ENCODE measurements around the gene CFAP410.

CFAP410 gene

DNA sequence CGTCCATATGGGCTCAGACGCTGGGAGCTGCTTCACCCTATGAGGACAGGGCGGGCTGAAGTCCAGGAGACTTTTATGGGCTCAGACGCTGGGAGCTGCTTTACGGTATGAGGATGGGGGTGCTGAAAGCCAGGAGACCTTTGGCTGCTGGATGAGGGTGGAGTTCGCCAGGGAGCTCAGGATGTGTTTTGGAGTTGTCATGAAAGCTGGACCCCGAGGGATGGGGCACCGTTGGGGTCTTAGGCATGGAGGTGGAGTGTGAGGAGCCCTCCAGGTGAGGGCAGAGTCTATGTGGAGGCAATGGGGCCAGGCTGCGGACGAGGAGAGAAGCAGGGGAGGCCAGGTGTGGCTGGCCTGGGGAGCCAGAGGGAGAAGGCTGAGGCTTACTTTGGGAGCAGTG, 41.7 kb upstream of the CFAP410 start:
- peak overlapping the region; percentile 21 for H3K27ac Mint-ChIP-seq

GRCh38 chr21:44379991-44380865, 41.0 kb upstream of the CFAP410 start:
- no peak for DNase-seq
- no peak for TF ChIP-seq CTCF (IDR thresholded peaks at IDR 0.05)
- H3K27me3 Mint-ChIP-seq (ENCODE audit: low read depth, poor library complexity): peaks cover 25% of the 10 kb centered on the region
- H3K27ac Mint-ChIP-seq: peak overlapping the region; percentile 21
- H3K4me3 Mint-ChIP-seq: no peak overlapping the region
- H3K4me1 Mint-ChIP-seq: peaks cover 22% of the 10 kb centered on the region
- peaks cover 32% of the 10 kb centered on the region for H3K9me3 Mint-ChIP-seq
- no peaks in the 10 kb centered on the region for H3K36me3 Mint-ChIP-seq (ENCODE audit: low read depth)

More for the DNA sequence above, 41.7 kb upstream of the CFAP410 start:
- H3K36me3 Mint-ChIP-seq (ENCODE audit: low read depth): no peaks in the 10 kb centered on the region
- H3K4me3 Mint-ChIP-seq: no peak overlapping the region
- peaks cover 32% of the 10 kb centered on the region for H3K9me3 Mint-ChIP-seq
- TF ChIP-seq CTCF (IDR thresholded peaks at IDR 0.05): no peak
- H3K27me3 Mint-ChIP-seq (ENCODE audit: low read depth, poor library complexity): peaks cover 21% of the 10 kb centered on the region
- no peak for DNase-seq
- peaks cover 22% of the 10 kb centered on the region for H3K4me1 Mint-ChIP-seq

DNA sequence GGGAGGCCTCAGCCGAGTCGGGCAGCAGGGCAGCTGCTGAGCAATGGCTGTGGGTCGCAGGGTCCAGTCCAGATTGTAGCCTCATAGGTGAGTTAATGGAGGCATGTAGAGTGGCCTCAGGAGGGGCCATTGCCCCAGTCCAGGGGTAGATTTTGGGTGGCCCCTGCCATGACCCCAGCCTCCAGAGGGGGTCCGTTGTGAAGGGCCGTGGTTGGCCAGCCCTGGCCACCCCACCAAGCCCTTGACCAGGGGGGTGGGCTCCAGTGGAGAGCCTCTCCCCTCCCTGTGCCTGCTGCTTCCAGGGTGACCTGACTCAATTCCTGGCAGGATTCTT, 40.3 kb upstream of the CFAP410 start:
- peaks cover 28% of the 10 kb centered on the region for H3K27me3 Mint-ChIP-seq (ENCODE audit: low read depth, poor library complexity)
- peaks cover 32% of the 10 kb centered on the region for H3K9me3 Mint-ChIP-seq
- H3K27ac Mint-ChIP-seq: no peak overlapping the region
- no peak overlapping the region for H3K4me3 Mint-ChIP-seq
- TF ChIP-seq CTCF (IDR thresholded peaks at IDR 0.05): no peak
- DNase-seq: no peak
- no peaks in the 10 kb centered on the region for H3K36me3 Mint-ChIP-seq (ENCODE audit: low read depth)
- H3K4me1 Mint-ChIP-seq: peaks cover 22% of the 10 kb centered on the region

- Mint-ChIP-seq H3K4me3 (no peak overlapping the region), H3K9me3 (peaks cover 31% of the 10 kb centered on the region), H3K27me3 (ENCODE audit: low read depth, poor library complexity) (peaks cover 33% of the 10 kb centered on the region), H3K27ac (peak overlapping the region; percentile 45), H3K4me1 (peaks cover 22% of the 10 kb centered on the region), H3K36me3 (ENCODE audit: low read depth) (no peaks in the 10 kb centered on the region)
- no peak for TF ChIP-seq CTCF (IDR thresholded peaks at IDR 0.05)
- no peak for DNase-seq
These were observed 39.7 kb upstream of the CFAP410 start for GRCh38 chr21:44378646-44379514.

- Mint-ChIP-seq H3K27ac (no peak overlapping the region), H3K4me1 (peaks cover 22% of the 10 kb centered on the region), H3K27me3 (ENCODE audit: low read depth, poor library complexity) (peaks cover 33% of the 10 kb centered on the region), H3K4me3 (no peak overlapping the region), H3K9me3 (peaks cover 32% of the 10 kb centered on the region), H3K36me3 (ENCODE audit: low read depth) (no peaks in the 10 kb centered on the region)
- DNase-seq: no peak
- no peak for TF ChIP-seq CTCF (IDR thresholded peaks at IDR 0.05)
These were observed 38.9 kb upstream of the CFAP410 start for GRCh38 chr21:44377922-44378645.

All from nephron progenitor cell (in vitro differentiated cells).